Tibial nerve (tissue), 4 donors: Measurements from ENCODE around the gene NRSN1. TPM values are rescaled to one million over a fixed set of nuclear protein-coding genes. Genes with fewer than 3 reads are reported as not detected.
"Not testable (repeated sequence)": the region's sequence is repeated elsewhere in the genome, so short reads cannot be mapped to it uniquely, and the experiment has no call there.

Experiments used
- DNase-seq, 2 donors: peaks; one replicate each; pipeline ENCODE4 v3.0.0-alpha.2; 2019; ENCODE audit warnings: low spot score in 2 of 2
- H3K27ac ChIP-seq, 4 donors: fragments of 200-600 bp; sonication (generic) in 3 of 4; one replicate each; pipeline ENCODE4 v1.5.1; 2017 to 2019; ENCODE audit warnings: mild to moderate bottlenecking in 1 of 4
- H3K27me3 ChIP-seq, 2 donors: fragments of 200-600 bp; sonication (generic) in 1 of 2; one replicate each; pipeline versions ENCODE4 v1.5.1 to v1.6.0; 2017 to 2019
- H3K36me3 ChIP-seq, 3 donors: fragments of 200-600 bp; sonication (generic); one replicate each; pipeline ENCODE4 v1.5.1; 2018 to 2019
- H3K4me1 ChIP-seq, 4 donors: fragments of 200-600 bp; sonication (generic) in 3 of 4; one replicate each; pipeline ENCODE4 v1.5.1; 2017 to 2019
- H3K4me3 ChIP-seq, 4 donors: fragments of 200-600 bp; sonication (generic) in 3 of 4; one replicate each; pipeline ENCODE4 v1.5.1; 2017 to 2019; ENCODE audit warnings: mild to moderate bottlenecking in 1 of 4, moderate library complexity in 1 of 4
- H3K9me3 ChIP-seq, 4 donors: fragments of 200-600 bp; sonication (generic) in 3 of 4; one replicate each; pipeline ENCODE4 v1.5.1; 2017 to 2019
- CTCF ChIP-seq, 5 experiments: fragments of 200-600 bp in 3 of 5; fragments of 450-650 bp in 2 of 5; sonication (generic) in 3 of 5; IDR thresholded peaks; one replicate each; pipeline ENCODE4 v1.5.1; 2016 to 2019; ENCODE audit warnings: antibody characterized with exemption in 5 of 5, mild to moderate bottlenecking in 3 of 5, moderate library complexity in 2 of 5
- EP300 ChIP-seq, 2 donors: sonication (generic); formaldehyde crosslinking; IDR thresholded peaks; one replicate each; pipeline ENCODE4 v1.6.1; 2017; ENCODE audit warnings: antibody characterized with exemption in 2 of 2, mild to moderate bottlenecking in 1 of 2
- POLR2A ChIP-seq, 2 donors: fragments of 450-650 bp; IDR thresholded peaks; one replicate each; pipeline ENCODE4 v1.6.1; 2017; ENCODE audit warnings: antibody characterized with exemption in 2 of 2, mild to moderate bottlenecking in 2 of 2, moderate library complexity in 2 of 2
- WGBS, 2 donors: methylation state at CpG; one replicate each; pipeline ENCODE4 v1.1.5; 2018; 5-methylcytosine and 5-hydroxymethylcytosine counted together
- total RNA-seq, 4 donors: library from RNA; depleted of rRNA; stranded (reverse); fragments of >200 nt; gene quantifications; one replicate each; pipeline ENCODE4 v1.1.0, GENCODE V29; 2016

The NRSN1 gene
- total RNA-seq, 4 donors from 2014 or later, result not detected

DNA sequence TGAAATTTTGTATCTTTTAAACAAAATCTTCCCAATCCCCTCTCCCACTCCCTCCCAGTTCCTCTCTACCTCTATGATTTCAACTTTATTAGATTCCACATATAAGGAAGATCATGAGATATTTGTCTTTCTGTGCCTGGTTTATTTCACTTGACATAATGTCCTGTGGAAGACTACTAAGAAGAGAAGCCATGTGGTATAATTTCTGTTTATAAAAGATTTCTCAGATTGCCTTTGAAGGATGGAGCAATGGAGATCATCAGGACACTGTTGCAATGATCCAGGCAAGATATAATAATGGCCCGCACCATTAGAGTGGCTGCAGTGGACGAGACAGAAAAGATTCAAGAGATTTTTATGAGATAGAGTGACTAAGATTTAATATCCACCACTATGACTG lies 13.1 kb downstream of the NRSN1 start:
- no peaks in the 10 kb centered on the region for H3K27me3 ChIP-seq
- TF ChIP-seq EP300 (IDR thresholded peaks at IDR 0.05) (no peak), POLR2A (IDR thresholded peaks at IDR 0.05) (no peak), CTCF (IDR thresholded peaks at IDR 0.05) (no peak)
- H3K9me3 ChIP-seq, result no peaks in the 10 kb centered on the region
- H3K27ac ChIP-seq, result no peak overlapping the region
- 82 to 85% methylated on average over 2 of the region's 2 CpGs for WGBS, 2 donors
- no peak overlapping the region for H3K4me3 ChIP-seq
- no peaks in the 10 kb centered on the region for H3K36me3 ChIP-seq
- no peak for DNase-seq
- no peaks in the 10 kb centered on the region for H3K4me1 ChIP-seq

- no peaks in the 10 kb centered on the region for H3K4me1 ChIP-seq
- 63 to 64% methylated on average over 2 of the region's 2 CpGs for whole genome bisulfite sequencing, 2 donors
- H3K4me3 ChIP-seq, result no peak overlapping the region
- TF ChIP-seq CTCF (IDR thresholded peaks at IDR 0.05) (no peak), POLR2A (IDR thresholded peaks at IDR 0.05) (no peak), EP300 (IDR thresholded peaks at IDR 0.05) (no peak)
- no peak for DNase-seq
- no peaks in the 10 kb centered on the region for H3K36me3 ChIP-seq
- no peaks in the 10 kb centered on the region for H3K27me3 ChIP-seq
- no peaks in the 10 kb centered on the region for H3K9me3 ChIP-seq
- H3K27ac ChIP-seq, result no peak overlapping the region
These were observed 13.6 kb downstream of the NRSN1 start for GRCh38 chr6:24139639-24140038.

- H3K27me3 ChIP-seq, result no peaks in the 10 kb centered on the region
- no peaks in the 10 kb centered on the region for H3K36me3 ChIP-seq
- no peak overlapping the region for H3K4me3 ChIP-seq
- TF ChIP-seq CTCF (IDR thresholded peaks at IDR 0.05) (no peak), POLR2A (IDR thresholded peaks at IDR 0.05) (no peak), EP300 (IDR thresholded peaks at IDR 0.05) (no peak)
- DNase-seq, result no peak
- 75 to 83% methylated on average over 13 of the region's 13 CpGs for WGBS, 2 donors
- H3K4me1 ChIP-seq, result no peaks in the 10 kb centered on the region
- no peak overlapping the region for H3K27ac ChIP-seq
- no peaks in the 10 kb centered on the region for H3K9me3 ChIP-seq
These were observed 14.6 kb downstream of the NRSN1 start for GRCh38 chr6:24140591-24140990.

DNA sequence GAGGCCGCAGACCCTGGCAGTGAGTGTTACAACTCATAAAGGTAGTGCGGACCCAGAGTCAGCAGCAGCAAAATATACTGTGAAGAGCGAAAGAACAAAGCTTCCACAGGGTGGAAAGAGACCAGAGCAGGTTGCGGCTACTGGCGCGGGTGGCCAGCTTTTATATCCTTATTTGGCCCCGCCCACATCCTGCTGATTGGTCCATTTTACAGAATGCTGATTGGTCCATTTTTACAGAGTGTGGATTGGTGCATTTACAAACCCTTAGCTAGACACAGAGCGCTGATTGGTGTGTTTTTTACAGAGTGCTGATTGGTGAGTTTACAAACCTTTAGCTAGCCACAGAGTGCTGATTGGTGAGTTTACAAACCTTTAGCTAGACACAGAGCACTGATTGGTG lies 16.7 kb downstream of the NRSN1 start:
- not testable (repeated sequence) for H3K36me3 ChIP-seq, DNase-seq, H3K9me3 ChIP-seq, H3K27me3 ChIP-seq, H3K4me1 ChIP-seq, H3K4me3 ChIP-seq, H3K27ac ChIP-seq
- 88 to 96% methylated on average over 8 of the region's 8 CpGs for WGBS, 2 donors

DNA sequence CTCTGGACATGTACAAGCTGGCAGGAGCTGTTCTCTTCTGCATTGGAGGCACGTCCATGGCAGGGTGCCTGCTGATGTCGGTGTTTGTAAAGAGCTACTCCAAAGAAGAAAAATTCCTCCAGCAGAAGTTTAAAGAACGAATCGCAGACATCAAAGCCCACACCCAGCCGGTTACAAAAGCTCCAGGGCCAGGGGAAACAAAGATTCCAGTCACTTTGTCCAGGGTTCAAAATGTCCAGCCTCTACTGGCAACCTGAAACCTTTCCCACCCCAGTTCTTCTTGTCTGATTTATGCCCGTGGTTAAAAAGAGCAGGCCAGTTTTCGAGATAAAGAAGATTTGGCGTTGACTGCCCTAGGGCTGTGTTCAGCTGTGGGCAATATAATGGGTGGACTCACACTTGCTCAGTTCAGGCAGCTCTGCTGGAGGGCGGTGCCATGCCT lies 19.7 kb downstream of the NRSN1 start:
- DNase-seq, result no peak
- Histone ChIP-seq H3K27ac (no peak overlapping the region), H3K27me3 (no peaks in the 10 kb centered on the region), H3K4me3 (no peak overlapping the region), H3K4me1 (no peaks in the 10 kb centered on the region), H3K36me3 (no peaks in the 10 kb centered on the region), H3K9me3 (no peaks in the 10 kb centered on the region)
- WGBS, 2 donors, result 53 to 72% methylated on average over 9 of the region's 9 CpGs
- TF ChIP-seq CTCF (IDR thresholded peaks at IDR 0.05) (no peak), EP300 (IDR thresholded peaks at IDR 0.05) (no peak), POLR2A (IDR thresholded peaks at IDR 0.05) (no peak)

DNA sequence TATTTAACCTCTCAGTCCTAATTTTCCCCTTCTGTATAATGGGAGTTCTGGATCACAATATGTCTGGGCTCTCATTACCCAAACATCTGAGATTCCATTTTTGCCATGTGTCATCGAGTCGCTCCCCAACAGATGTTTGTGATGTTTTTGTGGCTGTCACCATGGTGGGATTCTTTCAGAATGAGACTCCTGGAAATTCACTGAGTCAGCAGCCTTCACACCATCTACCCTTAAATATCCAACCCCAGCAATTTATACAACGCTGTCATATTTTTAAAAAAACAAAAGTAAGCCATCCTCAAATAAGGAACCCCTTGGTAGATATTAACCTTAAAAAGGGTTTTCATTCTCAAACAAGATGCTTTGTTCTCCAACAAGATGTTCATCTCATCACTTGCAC lies 20.9 kb downstream of the NRSN1 start:
- Histone ChIP-seq H3K27ac (no peak overlapping the region), H3K27me3 (no peaks in the 10 kb centered on the region), H3K36me3 (no peaks in the 10 kb centered on the region), H3K4me3 (no peak overlapping the region), H3K9me3 (no peaks in the 10 kb centered on the region), H3K4me1 (no peaks in the 10 kb centered on the region)
- no peak for DNase-seq
- 90 to 93% methylated on average over 3 of the region's 3 CpGs for WGBS, 2 donors
- TF ChIP-seq CTCF (IDR thresholded peaks at IDR 0.05), result no peak
- no peak for TF ChIP-seq POLR2A (IDR thresholded peaks at IDR 0.05)
- no peak for TF ChIP-seq EP300 (IDR thresholded peaks at IDR 0.05)
